ENCODE results near the gene ZNF414.

Gene ZNF414

DNA sequence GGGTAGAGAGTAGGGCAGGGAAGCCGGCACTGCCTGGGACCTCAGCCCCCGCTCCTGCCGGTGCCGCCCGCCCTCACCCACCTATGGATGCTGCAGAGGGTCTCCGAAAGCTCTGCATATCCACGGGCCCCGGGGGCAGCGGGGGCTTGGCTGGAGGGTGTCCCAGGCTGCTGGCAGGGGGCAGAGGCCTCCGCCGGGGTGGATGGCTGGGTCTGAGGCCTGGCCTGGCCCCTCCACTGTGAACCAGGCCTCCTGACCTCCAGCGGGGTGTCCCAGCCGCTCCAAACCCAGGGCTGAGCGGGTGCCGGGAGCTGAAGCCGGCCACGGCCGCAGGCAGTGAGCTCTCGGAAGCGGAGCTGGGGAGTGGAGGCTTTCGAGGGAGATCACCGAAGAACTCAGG lies 15.7 kb downstream of the ZNF414 start:
- no peak overlapping the region for H3K4me3 ChIP-seq (ENCODE audit: control insufficient read depth, low read depth, low read length)
- no peak for DNase-seq (ENCODE audit: low read depth)
- TF ChIP-seq, protein P1, sequence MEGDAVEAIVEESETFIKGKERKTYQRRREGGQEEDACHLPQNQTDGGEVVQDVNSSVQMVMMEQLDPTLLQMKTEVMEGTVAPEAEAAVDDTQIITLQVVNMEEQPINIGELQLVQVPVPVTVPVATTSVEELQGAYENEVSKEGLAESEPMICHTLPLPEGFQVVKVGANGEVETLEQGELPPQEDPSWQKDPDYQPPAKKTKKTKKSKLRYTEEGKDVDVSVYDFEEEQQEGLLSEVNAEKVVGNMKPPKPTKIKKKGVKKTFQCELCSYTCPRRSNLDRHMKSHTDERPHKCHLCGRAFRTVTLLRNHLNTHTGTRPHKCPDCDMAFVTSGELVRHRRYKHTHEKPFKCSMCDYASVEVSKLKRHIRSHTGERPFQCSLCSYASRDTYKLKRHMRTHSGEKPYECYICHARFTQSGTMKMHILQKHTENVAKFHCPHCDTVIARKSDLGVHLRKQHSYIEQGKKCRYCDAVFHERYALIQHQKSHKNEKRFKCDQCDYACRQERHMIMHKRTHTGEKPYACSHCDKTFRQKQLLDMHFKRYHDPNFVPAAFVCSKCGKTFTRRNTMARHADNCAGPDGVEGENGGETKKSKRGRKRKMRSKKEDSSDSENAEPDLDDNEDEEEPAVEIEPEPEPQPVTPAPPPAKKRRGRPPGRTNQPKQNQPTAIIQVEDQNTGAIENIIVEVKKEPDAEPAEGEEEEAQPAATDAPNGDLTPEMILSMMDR (IDR thresholded peaks at IDR 0.05; ENCODE audit: control insufficient read depth, insufficient read depth, low read depth, low read length, missing control alignments) = no peak

DNA sequence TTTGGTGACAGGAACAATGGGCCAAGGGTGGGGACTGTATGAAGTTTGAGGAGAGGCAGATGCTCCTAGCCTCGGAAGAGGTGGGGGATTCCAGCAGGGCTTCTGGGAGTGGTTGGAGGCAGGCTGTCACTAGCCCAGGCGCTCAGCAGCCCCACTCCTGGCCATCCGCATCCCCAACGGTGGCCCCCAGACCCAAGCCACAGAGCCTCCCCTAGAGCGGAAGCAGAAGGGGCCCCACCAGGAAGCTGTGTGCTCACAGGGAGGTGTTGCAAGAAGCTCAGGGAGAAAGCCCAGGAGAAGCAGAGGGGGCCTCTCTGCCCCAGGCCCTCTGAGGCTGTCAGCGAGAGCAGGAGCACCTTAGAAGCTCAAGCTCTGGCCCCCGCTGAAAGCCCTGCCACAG lies 19.8 kb downstream of the ZNF414 start:
- H3K4me3 ChIP-seq (ENCODE audit: control insufficient read depth, low read depth, low read length) = no peak overlapping the region
- TF ChIP-seq, protein P1 (IDR thresholded peaks at IDR 0.05; ENCODE audit: control insufficient read depth, insufficient read depth, low read depth, low read length, missing control alignments) = no peak
- no peak for DNase-seq (ENCODE audit: low read depth)

DNA sequence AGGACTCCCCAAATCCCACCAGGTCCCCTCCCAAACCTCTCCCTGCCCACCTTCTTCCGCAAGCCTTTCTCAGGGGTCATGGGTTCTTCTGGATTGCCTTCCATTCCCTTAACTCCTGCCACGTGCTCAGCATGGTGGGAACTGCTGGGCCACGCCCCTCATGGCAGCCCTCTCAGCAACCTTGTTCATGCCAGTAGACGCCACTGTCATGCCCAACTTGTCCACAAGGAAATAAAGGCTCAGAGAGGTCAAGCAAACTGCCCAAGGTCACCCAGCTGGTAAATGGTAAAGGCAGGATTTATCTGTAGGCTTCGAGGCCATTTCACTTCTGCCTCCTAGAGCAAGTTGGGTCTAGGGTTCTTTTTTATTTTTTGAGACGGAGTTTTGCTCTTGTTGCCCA lies 22.4 kb downstream of the ZNF414 start:
- H3K4me3 ChIP-seq (ENCODE audit: control insufficient read depth, low read depth, low read length) = no peak overlapping the region
- TF ChIP-seq, protein P1 (IDR thresholded peaks at IDR 0.05; ENCODE audit: control insufficient read depth, insufficient read depth, low read depth, low read length, missing control alignments) = no peak
- DNase-seq (ENCODE audit: low read depth) = no peak

DNA sequence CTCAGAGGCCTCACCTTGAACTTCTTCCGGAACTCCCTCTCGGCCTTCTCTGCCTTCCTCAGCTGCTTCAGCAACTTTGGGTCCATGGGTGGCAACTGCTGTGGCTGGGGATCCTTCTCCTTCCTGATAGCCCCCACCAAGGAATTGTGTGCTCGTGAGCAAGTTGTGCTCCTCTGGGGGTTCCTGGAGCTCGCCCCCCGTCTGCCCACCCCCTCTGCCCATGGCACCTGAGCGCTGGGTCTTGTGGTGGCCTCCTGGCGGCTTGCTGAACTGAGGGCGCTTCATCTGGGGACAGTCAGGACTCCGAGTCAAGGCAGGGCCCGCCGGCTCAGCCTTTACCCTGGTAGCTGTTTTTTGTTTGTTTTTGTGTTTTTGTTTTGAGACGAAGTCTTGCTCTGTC lies 23.1 kb downstream of the ZNF414 start:
- no peak for DNase-seq (ENCODE audit: low read depth)
- H3K4me3 ChIP-seq (ENCODE audit: control insufficient read depth, low read depth, low read length) = no peak overlapping the region
- TF ChIP-seq, protein P1 (IDR thresholded peaks at IDR 0.05; ENCODE audit: control insufficient read depth, insufficient read depth, low read depth, low read length, missing control alignments) = no peak

DNA sequence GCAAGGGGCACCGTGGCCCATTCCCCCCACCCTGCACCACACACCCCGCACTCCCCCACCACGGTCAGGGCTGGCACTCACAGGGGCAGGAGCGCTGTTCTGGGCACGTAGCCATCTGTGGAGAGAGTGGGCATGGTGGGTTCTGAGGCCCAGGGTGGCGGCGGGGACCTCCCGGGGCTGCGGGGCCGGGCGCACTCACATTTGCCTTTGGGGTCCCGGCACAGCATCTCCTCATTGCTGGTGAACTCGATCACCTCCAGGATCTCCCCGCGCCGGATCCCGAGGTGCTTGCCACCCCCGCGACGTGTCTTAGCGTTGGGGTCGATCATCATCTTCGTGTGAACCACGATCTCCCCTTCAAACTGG lies 23.6 kb downstream of the ZNF414 start:
- H3K4me3 ChIP-seq (ENCODE audit: control insufficient read depth, low read depth, low read length) = no peak overlapping the region
- TF ChIP-seq, protein P1 (IDR thresholded peaks at IDR 0.05; ENCODE audit: control insufficient read depth, insufficient read depth, low read depth, low read length, missing control alignments) = no peak
- no peak for DNase-seq (ENCODE audit: low read depth)

DNA sequence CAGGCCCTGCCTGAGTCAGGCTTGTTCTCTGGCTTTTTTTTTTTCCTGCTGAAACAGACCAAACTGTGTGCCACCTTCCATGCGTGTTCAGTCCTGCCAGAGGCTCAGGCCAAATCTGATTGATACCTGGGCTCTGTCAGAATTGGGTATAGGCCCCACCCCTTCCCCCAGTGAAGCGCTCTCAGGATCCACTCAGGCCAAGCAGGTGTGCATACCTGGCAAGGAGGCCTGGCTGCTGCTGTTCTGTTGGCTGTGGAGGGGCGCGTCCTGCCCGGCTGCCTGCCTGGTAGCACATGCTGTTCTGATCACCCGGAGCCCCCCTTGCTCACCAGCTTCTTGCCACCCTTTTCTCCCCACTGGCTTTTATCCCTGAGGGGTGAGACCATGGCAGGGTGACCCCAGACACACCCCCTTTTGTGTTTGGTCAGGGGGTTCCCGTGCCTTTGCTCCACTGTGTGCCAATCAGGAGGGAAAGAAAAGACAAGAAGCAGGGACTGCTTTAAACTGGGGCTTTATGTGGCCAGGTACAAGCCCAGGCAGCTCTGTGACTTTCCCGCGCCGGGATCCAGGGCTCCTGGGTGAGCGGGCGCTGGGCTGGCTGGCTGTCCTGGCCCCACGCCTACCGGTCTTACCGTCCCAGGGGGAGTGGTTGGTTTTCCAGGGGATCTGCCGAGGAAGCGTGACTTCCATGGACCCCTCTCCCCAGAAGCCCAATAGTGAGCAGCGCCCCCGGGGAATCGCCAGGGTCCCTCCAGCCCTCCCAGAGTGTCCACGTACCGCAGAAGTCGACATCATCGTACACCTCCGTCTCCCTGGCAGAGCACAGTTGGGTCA lies 24.2 kb downstream of the ZNF414 start:
- TF ChIP-seq, protein P1 (IDR thresholded peaks at IDR 0.05; ENCODE audit: control insufficient read depth, insufficient read depth, low read depth, low read length, missing control alignments) = no peak
- H3K4me3 ChIP-seq (ENCODE audit: control insufficient read depth, low read depth, low read length) = no peak overlapping the region
- DNase-seq (ENCODE audit: low read depth) = no peak

All from AG09309 (cell line).